ENCODE results near the gene TSPAN14.

The TSPAN14 gene

DNA sequence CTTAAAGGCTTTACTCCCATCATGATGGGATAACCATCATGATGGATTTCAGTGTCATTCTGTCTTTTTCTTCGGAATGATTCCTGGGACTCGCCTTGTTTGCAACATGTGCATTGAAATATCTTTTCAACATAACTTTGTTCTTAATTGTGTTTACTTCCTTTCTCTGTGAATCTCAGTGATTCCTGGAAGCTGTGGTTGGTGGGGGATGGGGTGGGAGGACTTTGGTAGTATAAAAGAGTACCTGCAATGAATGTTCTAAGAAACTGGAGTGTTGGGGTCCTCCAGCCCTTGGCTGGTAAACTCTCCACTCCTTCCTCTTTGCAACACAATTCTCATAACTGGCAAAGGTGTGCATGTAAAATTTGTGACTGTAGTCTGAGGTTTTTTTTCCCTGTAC lies 72.1 kb downstream of the TSPAN14 start:
- H3K79me2 ChIP-seq (ENCODE audit: insufficient read depth, low read length), result no peaks in the 10 kb centered on the region
- H3K4me3 ChIP-seq (ENCODE audit: low read length, poor library complexity, severe bottlenecking), result no peak overlapping the region
- no peak overlapping the region for H3K9ac ChIP-seq (ENCODE audit: low read depth, low read length, poor library complexity, severe bottlenecking)
- TF ChIP-seq CTCF (conservative IDR thresholded peaks at IDR 0.05; ENCODE audit: low read length) (no peak), EZH2phosphoT487 (IDR thresholded peaks at IDR 0.05; ENCODE audit: borderline replicate concordance) (no peak)
- H3F3A ChIP-seq (ENCODE audit: low read depth), result no peaks in the 10 kb centered on the region
- no peak overlapping the region for H3K4me2 ChIP-seq (ENCODE audit: low read depth, low read length, poor library complexity, severe bottlenecking)
- no peaks in the 10 kb centered on the region for H3K9me3 ChIP-seq (ENCODE audit: insufficient read depth, low read depth, low read length)
- no peaks in the 10 kb centered on the region for H3K27me3 ChIP-seq (ENCODE audit: insufficient read depth, low read length, poor library complexity, severe bottlenecking)
- no peaks in the 10 kb centered on the region for H4K20me1 ChIP-seq (ENCODE audit: insufficient read depth, low read length, poor library complexity, severe bottlenecking)
- H2AFZ ChIP-seq (ENCODE audit: low read length), result no peak overlapping the region
- no peaks in the 10 kb centered on the region for H3K9me2 ChIP-seq (replicated peaks; ENCODE audit: low read depth, low read length)
- peaks cover 10% of the 10 kb centered on the region for H3K4me1 ChIP-seq (ENCODE audit: insufficient read depth, low read length, poor library complexity, severe bottlenecking)
- no peaks in the 10 kb centered on the region for H3K36me3 ChIP-seq (ENCODE audit: insufficient read depth, low read length)

DNA sequence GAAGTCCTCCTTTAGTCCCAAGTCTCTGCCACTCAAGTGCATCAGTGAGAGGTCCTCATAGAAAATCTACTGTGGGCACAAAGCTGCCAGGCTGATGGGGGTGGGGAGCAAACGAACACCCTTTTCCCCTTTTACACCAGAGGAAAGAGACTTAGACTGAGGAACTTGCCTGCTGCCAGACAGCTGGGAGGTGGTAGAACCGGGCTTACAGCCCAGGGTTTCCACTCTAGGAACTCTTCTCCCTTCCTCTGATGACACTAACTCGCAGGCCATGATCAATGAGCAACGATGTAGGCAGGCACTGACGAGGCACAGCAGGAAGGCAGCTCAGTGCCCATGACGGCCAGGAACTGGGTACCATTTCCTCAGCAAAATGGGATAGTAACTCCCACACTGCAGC lies 72.6 kb downstream of the TSPAN14 start:
- Histone ChIP-seq H3K4me3 (ENCODE audit: low read length, poor library complexity, severe bottlenecking) (no peak overlapping the region), H3K79me2 (ENCODE audit: insufficient read depth, low read length) (no peaks in the 10 kb centered on the region), H3K9ac (ENCODE audit: low read depth, low read length, poor library complexity, severe bottlenecking) (no peak overlapping the region), H3K9me3 (ENCODE audit: insufficient read depth, low read depth, low read length) (no peaks in the 10 kb centered on the region), H2AFZ (ENCODE audit: low read length) (no peak overlapping the region), H3K4me1 (ENCODE audit: insufficient read depth, low read length, poor library complexity, severe bottlenecking) (peaks cover 12% of the 10 kb centered on the region), H3K36me3 (ENCODE audit: insufficient read depth, low read length) (no peaks in the 10 kb centered on the region), H3K9me2 (replicated peaks; ENCODE audit: low read depth, low read length) (no peaks in the 10 kb centered on the region), H3K27me3 (ENCODE audit: insufficient read depth, low read length, poor library complexity, severe bottlenecking) (no peaks in the 10 kb centered on the region), H3F3A (ENCODE audit: low read depth) (no peaks in the 10 kb centered on the region), H3K4me2 (ENCODE audit: low read depth, low read length, poor library complexity, severe bottlenecking) (no peak overlapping the region), H4K20me1 (ENCODE audit: insufficient read depth, low read length, poor library complexity, severe bottlenecking) (no peaks in the 10 kb centered on the region)
- TF ChIP-seq EZH2phosphoT487 (IDR thresholded peaks at IDR 0.05; ENCODE audit: borderline replicate concordance) (no peak), CTCF (conservative IDR thresholded peaks at IDR 0.05; ENCODE audit: low read length) (no peak)

GRCh38 chr10:80528185-80528700 lies 74.1 kb downstream of the TSPAN14 start:
- Histone ChIP-seq H3K9ac (ENCODE audit: low read depth, low read length, poor library complexity, severe bottlenecking) (no peak overlapping the region), H4K20me1 (ENCODE audit: insufficient read depth, low read length, poor library complexity, severe bottlenecking) (no peaks in the 10 kb centered on the region), H3K4me3 (ENCODE audit: low read length, poor library complexity, severe bottlenecking) (no peak overlapping the region), H3K4me2 (ENCODE audit: low read depth, low read length, poor library complexity, severe bottlenecking) (no peak overlapping the region), H3K27me3 (ENCODE audit: insufficient read depth, low read length, poor library complexity, severe bottlenecking) (no peaks in the 10 kb centered on the region), H3K4me1 (ENCODE audit: insufficient read depth, low read length, poor library complexity, severe bottlenecking) (peaks cover 12% of the 10 kb centered on the region), H2AFZ (ENCODE audit: low read length) (no peak overlapping the region), H3F3A (ENCODE audit: low read depth) (no peaks in the 10 kb centered on the region), H3K36me3 (ENCODE audit: insufficient read depth, low read length) (no peaks in the 10 kb centered on the region), H3K79me2 (ENCODE audit: insufficient read depth, low read length) (no peaks in the 10 kb centered on the region), H3K9me3 (ENCODE audit: insufficient read depth, low read depth, low read length) (no peaks in the 10 kb centered on the region), H3K9me2 (replicated peaks; ENCODE audit: low read depth, low read length) (no peaks in the 10 kb centered on the region)
- no peak for TF ChIP-seq EZH2phosphoT487 (IDR thresholded peaks at IDR 0.05; ENCODE audit: borderline replicate concordance)
- TF ChIP-seq CTCF (conservative IDR thresholded peaks at IDR 0.05; ENCODE audit: low read length), result no peak
